ES-I3 (cell line): ENCODE measurements around the gene MB21D2.
A peak's percentile ranks its signal among the peaks of the same experiment; 100 is the strongest.

Experiments
- H3K36me3 ChIP-seq: 2 replicates; pipeline ENCODE4 v1.6.1; 2013; ENCODE audit warnings: mild to moderate bottlenecking, low read length, control low read depth, moderate library complexity; ENCODE audit not compliant: insufficient read depth
- H3K4me1 ChIP-seq: 2 replicates; pipeline ENCODE4 v1.6.1; 2013; ENCODE audit warnings: mild to moderate bottlenecking, control low read depth, low read length; ENCODE audit not compliant: insufficient read depth
- H3K9ac ChIP-seq: 2 replicates; pipeline ENCODE4 v1.6.1; 2013; ENCODE audit warnings: low read depth, mild to moderate bottlenecking, low read length, moderate library complexity
- H3K9me3 ChIP-seq: 2 replicates; pipeline ENCODE4 v1.6.1; 2013; ENCODE audit warnings: mild to moderate bottlenecking, low read length, moderate library complexity; ENCODE audit not compliant: control insufficient read depth, insufficient read depth

MB21D2 gene

DNA sequence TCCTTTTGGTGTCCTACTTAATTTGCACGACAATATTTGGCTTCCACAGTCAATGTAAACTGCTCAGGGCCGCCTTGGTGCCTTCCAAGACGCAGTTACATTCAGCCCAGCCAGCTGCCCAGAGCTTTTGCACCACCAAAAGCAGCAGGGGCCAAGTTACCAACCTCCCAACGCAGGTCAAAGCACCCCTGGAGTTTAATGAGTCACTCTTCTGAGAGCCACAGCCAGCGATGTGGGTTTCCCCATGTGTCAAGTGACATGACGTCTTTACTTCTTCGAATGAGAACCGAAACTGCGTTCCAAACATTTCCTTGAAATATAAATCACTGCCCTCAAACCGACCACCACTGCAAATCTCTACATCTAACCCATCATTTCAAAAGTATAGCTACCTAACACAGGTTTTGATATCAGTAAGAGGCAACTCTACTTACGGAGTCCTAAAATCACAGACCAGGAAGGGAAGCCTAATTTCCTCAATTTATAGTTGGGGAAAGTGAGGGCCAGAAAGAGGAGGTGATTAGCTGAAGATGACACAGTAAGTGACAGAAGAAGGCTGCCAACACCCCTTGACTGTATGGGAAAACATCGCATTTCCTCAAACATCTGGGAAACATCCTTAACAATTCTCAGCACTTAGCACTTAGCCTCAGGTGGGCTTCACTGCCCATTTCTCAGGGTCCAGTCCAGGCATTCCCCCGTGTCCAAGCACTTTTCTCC, 24.5 kb downstream of the MB21D2 start:
- no peaks in the 10 kb centered on the region for H3K36me3 ChIP-seq
- H3K9ac ChIP-seq, result no peak overlapping the region
- H3K9me3 ChIP-seq, result no peaks in the 10 kb centered on the region
- H3K4me1 ChIP-seq, result peaks cover 56% of the 10 kb centered on the region

DNA sequence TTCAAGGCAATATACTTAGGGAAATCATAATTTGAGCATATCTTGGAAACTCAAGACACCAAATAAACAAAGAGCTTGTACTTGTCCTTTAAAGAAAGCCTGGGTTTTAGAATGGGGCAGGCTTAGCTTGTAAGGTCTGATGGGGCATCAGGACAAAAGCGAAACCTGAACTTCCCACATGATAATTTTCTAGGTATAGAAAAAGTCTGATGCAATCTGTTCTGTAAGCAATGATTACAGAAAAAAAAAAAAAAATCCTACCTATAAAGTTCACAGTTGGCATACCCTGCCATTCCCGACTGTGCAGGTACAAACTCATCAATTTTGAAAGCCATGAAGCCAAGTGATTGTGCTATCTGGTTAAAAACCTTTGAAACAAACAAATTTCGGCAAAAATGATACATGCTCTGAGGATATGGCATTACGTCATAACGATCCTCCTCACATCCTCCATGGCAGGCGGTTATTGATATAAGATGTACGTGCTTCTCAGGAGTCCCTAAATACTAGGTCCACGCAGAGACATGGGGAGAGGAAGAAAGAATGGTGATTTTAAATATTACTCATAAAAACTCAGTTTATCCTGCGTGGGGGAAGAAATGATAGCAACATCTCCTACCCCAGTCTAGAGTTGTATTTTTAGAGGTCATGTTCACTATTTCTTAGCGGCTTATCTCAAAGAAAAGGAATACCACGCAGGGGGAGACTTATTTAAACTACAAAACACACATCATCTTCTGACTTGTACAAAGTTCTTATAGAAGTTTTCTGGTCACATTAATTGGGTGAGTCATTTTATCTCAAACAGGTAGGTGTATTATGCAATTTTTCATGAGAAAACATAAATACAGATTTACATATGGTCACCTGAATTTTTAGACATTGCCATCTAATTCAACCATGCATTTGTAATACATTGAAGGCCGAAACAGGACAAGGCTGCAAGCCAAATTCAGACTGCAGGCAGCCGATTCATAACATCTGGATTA, 27.0 kb downstream of the MB21D2 start:
- no peaks in the 10 kb centered on the region for H3K36me3 ChIP-seq
- peaks cover 66% of the 10 kb centered on the region for H3K4me1 ChIP-seq
- H3K9me3 ChIP-seq, result no peaks in the 10 kb centered on the region
- no peak overlapping the region for H3K9ac ChIP-seq

DNA sequence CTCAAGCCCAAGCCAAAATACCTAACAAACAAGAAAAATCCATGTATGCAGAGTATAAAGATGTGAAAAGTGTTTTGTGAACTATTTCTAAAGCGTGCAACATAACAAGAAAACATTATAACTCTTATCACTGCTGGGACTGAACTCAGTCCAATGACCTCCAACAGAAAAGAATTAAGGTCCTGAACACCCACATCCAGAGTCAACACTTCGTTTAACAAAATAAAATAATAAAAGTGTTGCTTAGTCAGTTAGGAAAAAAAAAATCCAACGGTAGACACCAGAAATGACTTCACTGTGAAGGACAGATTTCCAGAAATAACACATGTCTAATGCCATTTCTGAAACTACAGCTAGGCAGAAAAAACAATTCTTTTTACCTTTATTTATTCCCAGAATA, 28.0 kb downstream of the MB21D2 start:
- no peaks in the 10 kb centered on the region for H3K36me3 ChIP-seq
- no peak overlapping the region; the same call in 1 of the 2 replicates for H3K9ac ChIP-seq
- H3K9me3 ChIP-seq, result no peaks in the 10 kb centered on the region
- peaks cover 72% of the 10 kb centered on the region for H3K4me1 ChIP-seq

DNA sequence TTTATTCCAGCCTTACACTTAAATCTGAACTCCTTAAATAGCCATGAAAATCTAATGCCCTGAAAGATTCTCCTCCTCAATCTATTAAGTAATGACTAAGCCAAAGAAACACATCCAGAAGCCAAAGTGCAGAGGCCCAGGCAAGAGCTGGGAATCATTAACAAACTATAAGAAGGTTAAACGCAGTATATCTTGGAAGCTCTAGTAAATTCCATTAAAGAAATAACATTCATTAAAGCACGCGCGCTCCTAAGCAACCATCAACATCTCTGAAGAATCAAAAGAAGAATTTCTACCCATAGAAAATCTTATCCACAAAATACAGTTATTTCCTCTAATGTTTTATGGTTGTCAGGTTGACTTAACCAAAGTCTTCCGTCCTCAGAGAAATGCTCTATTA, 29.5 kb downstream of the MB21D2 start:
- Histone ChIP-seq H3K9me3 (no peaks in the 10 kb centered on the region), H3K4me1 (peaks cover 68% of the 10 kb centered on the region), H3K9ac (no peak overlapping the region), H3K36me3 (no peaks in the 10 kb centered on the region)

DNA sequence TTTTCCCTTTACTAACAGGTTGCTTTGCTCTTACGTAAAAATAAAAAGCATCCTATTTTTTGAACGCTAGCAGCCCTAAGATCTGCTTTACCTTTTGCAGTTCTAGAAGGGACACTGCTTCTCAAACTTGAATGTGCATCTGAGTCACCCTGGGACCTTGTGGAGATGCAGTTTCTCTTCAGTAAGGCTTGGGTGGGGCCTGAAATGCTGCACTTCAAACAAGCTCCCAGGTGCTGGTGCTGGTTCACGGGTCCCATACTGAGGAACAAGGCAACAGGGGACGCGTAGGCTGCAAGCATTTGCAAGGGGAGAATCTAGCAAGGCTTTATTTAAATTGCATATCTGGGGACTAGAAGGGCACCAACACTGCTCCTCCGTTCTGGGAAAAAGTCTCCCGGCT, 30.0 kb downstream of the MB21D2 start:
- no peaks in the 10 kb centered on the region for H3K9me3 ChIP-seq
- H3K4me1 ChIP-seq, result peaks cover 64% of the 10 kb centered on the region
- no peaks in the 10 kb centered on the region for H3K36me3 ChIP-seq
- no peak overlapping the region for H3K9ac ChIP-seq

DNA sequence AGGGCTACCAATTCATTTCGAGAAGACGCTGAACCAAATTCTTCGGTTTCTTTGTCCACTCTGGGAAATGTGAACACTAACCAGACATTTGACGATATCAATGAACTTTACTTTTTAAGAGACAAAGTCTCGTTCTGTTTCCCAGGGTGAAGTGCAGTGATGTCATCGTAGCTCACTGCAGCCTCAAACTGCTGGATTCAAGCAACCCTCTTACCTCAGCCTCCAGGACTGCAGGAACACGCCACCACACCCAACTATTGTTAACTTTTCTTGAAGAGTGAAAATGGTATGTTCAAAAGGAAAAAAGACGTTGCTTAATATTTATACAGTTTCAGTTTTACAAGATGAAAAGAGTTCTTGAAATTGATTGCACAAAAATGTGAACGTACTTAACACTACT, 30.6 kb downstream of the MB21D2 start:
- Histone ChIP-seq H3K9me3 (no peaks in the 10 kb centered on the region), H3K4me1 (peaks cover 60% of the 10 kb centered on the region), H3K36me3 (no peaks in the 10 kb centered on the region), H3K9ac (no peak overlapping the region)

DNA sequence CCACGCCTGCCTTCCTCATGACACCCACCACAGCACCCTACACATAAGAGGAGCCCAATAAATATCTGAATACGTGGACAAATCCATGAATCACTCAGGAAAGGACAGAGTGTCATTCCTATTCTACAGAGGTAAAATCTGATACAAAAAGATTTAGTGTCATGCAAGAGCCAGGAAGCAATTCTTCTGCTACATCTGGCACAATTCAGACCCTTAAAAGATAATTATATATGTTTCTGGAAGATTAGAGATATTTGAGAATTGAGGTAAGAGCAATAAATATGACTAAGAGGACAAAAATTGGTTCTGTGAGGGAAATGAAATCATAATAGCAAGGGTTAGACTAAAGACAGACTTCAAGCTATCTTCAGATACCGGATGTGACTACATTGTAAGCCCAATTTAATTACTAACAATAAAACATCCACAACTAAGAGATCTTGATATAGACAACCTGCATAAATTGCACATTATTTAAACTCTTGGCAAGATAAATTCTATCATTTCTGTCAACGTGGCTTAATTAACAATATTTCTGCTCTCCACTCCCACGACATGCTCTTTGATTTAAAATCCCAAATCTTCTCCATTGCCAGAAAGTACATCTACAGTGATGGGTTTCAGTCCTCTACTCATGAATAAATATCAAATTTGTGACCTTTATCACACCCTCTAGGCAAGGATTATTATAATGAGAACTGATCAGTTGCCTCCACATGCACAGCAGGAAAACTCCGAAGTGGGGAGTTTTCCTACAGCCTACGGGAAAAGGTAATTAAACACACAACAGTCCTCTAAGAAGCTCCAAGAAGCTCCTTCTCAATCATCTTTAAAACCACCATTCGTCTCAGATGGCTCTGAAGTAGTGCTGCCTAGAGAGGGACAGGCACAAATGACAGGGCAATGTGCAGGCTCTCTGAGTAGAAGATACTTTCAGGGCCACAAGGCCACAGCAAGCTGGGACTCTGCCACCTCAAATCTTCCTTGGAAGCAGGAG, 32.6 kb downstream of the MB21D2 start:
- Histone ChIP-seq H3K9me3 (no peaks in the 10 kb centered on the region), H3K9ac (no peak overlapping the region), H3K4me1 (peaks cover 44% of the 10 kb centered on the region), H3K36me3 (no peaks in the 10 kb centered on the region)

DNA sequence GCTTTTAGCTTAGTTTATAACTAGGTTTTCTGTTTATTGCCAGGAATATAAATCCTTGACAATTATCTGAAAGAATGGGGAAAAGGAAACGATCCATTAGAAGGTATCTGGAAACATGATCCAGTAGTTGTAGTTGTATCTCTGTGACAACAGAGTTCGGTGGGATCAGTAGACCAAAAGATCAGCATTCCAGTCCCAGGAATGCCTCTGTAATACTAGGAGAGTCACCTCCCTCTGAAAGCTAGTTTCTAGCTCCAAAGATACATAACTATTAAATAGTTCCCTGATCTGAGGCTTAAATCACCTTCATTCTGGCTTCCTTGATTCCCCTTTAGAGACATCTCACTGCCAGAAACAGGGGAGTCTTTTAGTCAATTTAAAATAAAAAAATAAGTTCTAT, 34.1 kb downstream of the MB21D2 start:
- peaks cover 36% of the 10 kb centered on the region for H3K4me1 ChIP-seq
- H3K9ac ChIP-seq, result no peak overlapping the region
- H3K36me3 ChIP-seq, result no peaks in the 10 kb centered on the region
- no peaks in the 10 kb centered on the region for H3K9me3 ChIP-seq

DNA sequence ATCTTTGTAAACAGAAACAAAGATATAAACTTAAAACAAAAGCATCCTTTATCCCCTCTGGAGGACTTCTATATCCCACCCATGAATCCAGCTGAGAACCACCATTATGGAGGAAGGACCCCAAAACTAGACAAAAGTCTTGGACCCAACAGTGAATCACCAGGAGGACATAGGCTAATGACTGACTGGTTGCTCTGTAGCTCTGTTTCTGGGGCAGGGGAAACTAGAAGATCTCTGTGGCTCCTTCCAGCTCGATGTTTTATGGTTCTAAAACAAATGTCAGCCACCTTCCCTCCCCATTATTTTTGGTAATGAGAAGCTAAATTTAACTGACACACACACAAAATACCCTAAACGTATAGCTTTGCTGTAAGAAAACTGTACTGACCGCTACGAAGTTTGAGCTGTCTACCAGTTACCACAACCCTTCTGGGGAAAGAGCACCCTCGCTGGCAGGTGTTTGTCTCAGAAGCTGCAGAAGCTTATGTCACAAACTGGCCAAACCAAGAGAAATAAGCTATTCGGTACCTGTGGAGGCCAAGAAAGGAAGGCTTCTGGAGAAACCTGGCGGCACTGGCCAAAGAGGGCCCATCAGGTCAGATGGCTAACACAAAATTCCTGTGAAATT, 36.4 kb downstream of the MB21D2 start:
- H3K4me1 ChIP-seq, result peaks cover 16% of the 10 kb centered on the region
- H3K36me3 ChIP-seq, result no peaks in the 10 kb centered on the region
- no peak overlapping the region for H3K9ac ChIP-seq
- no peaks in the 10 kb centered on the region for H3K9me3 ChIP-seq

DNA sequence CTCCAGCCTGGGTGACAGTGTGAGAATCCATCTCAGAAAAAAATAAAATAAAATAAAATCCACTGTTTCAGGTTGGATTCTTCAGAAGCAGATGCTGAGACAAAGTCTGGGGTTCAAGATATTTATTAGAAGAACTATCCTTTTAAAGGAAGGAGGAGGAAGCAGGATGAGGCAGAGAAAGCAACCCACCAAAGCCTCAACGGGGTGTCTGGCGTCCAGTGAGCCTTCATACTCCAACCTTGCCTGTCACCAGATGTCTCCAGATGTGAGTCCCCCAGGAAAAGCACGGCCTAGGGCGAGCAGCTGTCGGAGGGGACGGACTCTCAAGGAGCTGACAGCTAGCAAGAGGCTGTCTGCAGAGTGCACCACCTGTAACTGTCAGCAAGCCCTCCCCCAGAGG, 37.3 kb downstream of the MB21D2 start:
- H3K36me3 ChIP-seq, result no peaks in the 10 kb centered on the region
- no peak overlapping the region for H3K9ac ChIP-seq
- H3K4me1 ChIP-seq, result peaks cover 13% of the 10 kb centered on the region
- H3K9me3 ChIP-seq, result no peaks in the 10 kb centered on the region

DNA sequence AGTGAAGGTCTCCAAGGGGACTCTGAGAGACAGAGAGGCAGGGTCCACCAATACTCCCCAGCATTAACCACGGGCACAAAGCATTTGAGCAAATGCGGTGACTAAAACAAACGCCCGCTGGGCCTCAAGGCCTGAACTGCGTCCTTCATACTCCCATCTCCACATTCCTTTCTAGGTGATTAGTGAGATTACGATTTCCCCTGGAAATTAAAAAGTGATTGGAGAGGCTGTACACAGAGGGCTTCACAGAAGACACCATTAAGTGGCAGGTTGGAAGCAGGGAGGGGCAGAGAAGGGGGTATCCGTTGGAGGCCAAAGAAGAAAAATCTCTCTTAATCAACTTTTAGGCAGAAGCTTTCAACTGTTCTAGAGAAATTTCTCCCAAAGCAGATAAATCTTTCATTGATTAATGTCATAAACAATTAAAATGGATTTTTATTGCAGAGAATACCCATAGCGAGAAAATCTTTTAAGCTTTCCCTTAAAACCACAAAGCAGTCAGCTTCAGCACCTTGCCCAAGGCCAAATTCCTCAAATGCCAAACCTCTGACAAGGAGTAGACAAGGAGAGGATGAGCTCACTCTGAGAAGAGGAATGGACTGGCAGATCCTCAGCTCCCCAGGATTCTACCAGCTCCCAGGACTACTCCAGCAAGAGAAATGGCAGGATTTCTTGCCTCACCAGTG, 38.2 kb downstream of the MB21D2 start:
- Histone ChIP-seq H3K9me3 (no peaks in the 10 kb centered on the region), H3K36me3 (no peaks in the 10 kb centered on the region), H3K4me1 (peaks cover 11% of the 10 kb centered on the region; the same call in 1 of the 2 replicates), H3K9ac (peak overlapping the region; percentile 9; the same call in 1 of the 2 replicates)

DNA sequence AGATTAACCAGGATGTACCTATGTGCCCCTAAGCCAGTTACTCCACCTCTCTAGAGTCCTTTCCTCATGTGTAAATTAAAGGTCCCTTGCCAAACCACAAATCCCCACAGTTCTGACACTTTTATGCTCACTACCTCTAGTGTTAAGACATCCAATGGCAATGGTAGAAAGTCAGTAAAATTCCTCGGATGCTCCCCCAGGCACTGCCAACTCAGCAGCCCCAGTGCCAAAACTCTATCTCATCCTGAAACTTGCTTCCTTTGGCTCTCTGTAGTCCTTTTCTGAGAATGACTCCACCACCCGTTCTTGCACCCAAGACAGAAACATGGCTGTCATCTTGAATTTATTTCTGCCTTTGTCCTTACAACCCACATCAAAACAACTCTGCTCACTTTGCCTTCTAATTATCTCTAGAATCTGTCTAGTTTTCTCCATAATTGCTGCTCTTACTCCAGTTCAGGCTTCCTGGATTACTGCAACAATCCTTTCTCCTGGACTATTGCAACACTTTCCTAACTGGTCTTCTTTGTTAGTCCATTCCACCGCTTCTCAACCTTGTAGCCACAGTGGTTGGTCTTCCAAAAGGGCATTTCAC, 41.6 kb downstream of the MB21D2 start:
- H3K4me1 ChIP-seq, result 0 out of 2 replicates have a peak, but pooled peaks cover 7% of the 10 kb centered on the region
- no peaks in the 10 kb centered on the region for H3K9me3 ChIP-seq
- no peak overlapping the region for H3K9ac ChIP-seq
- no peaks in the 10 kb centered on the region for H3K36me3 ChIP-seq

DNA sequence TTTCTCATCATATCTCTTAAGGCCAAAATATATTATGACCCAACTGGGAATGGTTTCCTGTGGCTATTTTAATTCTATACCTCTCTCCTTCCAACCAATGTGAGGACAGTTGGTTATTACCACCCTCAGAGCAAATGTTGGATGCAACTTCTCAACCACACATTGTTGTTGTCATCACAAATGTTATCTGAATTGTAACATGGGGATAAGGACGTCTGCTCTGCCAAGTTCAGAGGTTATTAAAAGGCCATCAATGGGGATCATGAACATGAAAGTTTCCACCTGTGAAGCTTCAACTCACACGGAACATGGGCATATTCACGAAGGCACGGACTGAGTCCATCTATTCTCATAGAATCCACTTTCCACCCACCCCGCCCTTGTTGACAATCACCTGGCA, 46.8 kb downstream of the MB21D2 start:
- no peak overlapping the region for H3K9ac ChIP-seq
- H3K9me3 ChIP-seq, result no peaks in the 10 kb centered on the region
- H3K36me3 ChIP-seq, result no peaks in the 10 kb centered on the region
- H3K4me1 ChIP-seq, result peaks cover 28% of the 10 kb centered on the region
